HG03025 (cell line): ENCODE data around the gene MNX1.

Experiments
- ATAC-seq: cut with Tn5 transposase; IDR thresholded peaks from one replicate; pipeline ENCODE4 v1.9.1; 2021; ENCODE audit warnings: mild to moderate bottlenecking, moderate library complexity; ENCODE audit not compliant: unreplicated experiment, low FRiP score

The MNX1 gene

DNA sequence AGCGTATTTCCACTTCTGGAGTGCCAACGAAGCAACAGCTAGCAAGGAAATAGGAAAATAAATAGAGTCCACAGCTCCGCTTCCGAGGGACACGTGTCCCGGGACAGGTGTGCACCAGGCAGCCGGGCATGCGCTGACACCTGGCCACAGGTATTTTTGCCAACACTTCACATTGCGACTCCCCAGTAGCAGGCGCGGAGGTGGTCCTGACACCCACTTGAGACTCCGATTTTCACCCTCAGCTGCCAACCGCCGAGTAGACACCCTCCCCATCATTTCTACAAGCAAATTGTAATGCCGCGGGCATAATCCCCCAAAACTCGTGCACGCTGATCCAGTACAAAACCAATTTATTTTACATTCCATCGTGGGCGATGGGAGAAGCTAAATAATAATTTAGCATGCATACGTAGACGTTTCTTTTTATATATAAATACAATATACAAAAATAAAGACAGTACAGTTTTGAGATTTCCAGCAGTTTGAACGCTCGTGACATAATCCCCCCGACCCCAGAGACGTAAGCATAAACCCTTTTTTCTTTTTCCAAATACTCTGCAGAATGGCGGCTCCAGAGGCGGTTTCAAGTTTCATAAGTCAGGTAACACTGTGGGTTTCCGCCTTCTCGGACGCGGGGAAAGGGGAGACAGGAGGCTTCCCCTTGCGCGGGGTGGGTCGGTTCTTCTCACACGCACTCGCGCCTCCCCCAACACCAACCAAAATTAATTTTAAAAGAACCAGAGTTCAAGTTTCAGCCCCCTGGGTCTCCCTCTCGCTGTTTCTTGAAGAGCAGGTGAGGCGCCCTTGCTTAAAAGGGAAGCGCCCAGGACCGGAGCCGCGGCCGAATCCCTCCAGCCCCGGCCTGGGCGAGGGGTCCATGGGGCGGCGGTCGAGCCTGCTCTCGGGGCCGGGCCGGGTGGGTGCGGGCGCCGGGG lies 5.7 kb downstream of the MNX1 start:
- ATAC-seq, result no peak

DNA sequence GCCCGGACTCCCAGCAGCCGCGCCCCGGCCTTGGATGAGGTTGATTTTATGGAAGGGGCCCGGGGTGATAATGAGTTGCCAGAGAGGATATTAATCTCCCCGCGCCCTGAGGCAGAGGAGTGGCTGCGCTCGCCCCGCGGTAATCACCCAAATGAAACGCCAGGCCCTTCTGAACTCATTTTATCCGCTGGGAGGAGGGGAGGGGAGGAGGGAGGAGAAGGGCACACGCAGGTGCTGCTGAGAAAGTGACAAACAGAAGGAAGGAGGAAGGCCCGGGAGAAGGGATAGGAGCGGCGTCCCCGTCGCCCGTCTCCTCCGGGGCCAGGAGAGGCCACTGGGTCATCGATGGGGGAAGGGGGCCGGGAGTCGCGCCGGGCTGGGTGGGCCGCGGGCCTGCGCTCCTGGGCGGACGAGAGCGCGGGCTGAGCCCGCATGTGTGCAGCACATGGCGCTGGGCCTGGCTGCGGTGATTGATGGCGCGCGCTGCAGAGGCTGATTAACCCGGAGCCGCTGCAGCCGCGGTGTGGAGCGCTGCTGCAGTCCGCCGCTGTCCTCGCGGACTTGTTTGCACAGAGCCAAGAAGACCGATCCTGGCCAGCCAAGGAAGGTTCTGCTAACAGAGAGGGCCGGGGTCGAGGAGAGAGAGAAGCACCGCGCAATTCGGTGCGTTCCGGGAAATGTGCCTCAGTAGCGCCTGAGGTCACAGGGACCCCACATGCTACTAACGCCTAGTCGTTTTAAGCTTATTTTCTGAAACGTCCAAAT lies 6.5 kb downstream of the MNX1 start:
- ATAC-seq, result no peak

DNA sequence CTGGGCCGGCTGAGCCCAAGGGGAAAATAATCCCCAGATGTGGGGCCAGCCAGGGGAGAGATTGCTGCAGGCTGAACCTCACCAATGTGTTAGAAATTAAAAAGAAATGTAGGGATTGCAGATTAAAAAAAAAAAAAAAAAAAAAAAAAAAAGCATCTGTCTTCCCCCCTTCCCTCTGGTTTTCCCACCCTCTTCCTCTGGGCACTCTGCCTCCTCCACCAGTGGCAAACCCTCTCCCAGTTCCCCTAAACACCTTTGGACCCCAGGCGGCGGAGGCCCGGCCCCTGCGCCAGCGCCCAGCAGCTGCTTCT lies 7.1 kb downstream of the MNX1 start:
- no peak for ATAC-seq

DNA sequence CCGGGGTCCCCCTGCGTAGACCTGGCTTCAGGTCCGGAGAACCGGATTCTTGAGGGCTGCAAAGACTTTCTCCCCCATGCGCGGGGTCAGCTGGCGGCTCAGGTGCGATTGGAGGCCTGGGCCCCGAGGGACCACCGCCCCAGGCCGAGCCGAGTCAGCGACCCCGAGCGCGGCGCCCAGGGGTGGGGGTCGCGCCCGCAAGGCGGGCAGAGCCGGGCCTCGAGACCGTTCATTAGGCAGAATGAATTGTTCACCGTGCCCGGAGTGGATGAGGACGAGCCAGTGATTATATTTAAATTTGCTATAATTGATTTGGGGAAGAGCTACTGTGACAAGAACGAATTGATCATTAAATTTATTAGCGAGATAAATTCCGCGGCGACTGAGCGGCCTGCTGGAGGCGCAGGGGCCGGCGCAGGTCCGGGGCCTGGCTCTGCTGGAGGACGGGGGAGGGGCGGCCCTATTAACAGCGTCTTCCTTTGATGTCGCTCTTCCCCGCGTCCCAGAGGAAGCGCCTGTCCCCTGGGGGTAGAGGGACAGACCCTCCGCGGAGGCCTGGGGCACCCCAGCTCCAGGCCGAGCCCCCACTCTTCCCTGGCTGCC lies 7.5 kb downstream of the MNX1 start:
- ATAC-seq, result no peak

DNA sequence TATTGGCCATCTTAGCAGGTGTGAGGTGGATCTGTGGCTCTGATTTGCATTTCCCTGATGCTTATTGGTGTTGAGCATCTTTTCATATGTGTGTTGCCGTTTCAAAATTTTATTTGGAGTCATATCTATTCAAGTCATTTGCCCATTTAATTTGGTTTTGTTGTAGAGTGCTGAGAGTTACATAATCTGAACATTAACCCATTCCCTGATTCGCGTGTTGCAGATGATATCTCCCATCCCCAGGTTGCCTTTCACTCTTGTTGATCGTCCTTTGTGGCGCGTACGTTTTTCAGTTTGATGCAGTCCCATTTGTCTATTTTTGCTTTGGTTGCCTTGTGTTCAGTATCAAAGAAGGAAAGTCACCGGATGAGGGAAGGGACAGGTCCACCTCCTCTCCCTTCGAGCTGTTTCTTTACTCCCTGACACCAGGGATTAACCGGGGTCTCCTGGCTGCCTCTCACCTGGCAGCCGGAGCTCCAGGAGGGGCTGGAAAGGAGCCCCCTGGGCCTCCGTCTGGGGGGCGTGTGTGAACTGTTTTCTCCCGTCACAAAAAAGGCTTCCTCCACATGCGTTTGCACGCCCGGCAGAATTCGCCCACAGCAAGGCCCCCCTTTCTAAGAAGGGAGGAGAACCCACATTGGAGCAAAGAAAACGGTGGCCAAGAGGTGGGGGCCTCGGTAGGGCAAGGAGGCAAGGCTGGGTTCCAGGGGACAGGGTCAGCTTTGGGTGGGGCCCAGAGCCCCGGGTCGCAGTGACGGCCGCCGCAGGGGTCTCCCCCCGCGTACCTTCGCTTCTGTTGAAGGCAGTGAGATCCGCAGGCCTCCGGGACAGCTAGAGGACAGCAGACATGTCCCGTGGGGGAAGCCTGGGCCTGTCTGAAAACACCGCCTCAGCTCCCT lies 8.3 kb downstream of the MNX1 start:
- no peak for ATAC-seq

DNA sequence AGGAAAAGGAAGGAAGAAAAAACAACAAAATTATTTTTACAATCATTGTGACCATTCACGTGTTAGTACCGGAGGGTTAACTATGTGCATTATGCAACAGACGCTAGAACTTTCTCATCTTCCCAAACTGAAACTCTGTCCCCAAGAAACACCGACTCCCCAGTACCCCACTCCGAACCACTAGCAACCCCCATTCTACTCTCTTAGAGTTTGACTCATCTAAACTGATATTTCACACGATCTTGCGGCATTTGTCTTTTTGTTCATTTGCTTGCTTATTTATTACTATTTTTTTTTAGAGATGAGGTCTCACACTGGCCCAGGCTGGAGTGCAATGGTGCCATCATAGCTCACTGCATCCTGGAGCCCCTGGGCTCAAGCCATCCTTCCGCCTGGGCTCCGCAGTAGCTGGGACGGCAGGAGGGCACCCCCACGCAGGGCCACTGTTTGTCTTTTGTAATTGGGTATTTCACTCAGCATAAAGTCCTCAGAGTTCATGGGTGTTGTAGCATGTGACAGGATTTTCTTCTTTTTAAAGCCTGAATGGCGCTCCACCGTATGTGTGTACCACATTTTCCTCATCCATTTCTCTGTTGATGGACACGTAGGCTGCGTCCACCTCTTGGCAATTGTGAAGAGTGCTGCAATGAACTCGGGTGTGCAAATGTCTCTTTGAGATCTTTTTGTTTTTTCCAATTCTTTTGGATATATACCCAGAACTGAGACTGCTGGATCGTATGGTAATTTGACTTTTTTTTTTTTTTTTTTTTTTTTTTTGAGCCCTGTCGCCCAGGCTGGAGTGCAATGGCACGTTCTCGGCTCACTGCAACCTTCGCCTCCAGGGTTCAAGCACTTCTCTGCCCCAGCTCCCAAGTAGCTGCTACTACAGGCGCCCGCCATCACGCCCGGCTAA lies 9.5 kb downstream of the MNX1 start:
- no peak for ATAC-seq

DNA sequence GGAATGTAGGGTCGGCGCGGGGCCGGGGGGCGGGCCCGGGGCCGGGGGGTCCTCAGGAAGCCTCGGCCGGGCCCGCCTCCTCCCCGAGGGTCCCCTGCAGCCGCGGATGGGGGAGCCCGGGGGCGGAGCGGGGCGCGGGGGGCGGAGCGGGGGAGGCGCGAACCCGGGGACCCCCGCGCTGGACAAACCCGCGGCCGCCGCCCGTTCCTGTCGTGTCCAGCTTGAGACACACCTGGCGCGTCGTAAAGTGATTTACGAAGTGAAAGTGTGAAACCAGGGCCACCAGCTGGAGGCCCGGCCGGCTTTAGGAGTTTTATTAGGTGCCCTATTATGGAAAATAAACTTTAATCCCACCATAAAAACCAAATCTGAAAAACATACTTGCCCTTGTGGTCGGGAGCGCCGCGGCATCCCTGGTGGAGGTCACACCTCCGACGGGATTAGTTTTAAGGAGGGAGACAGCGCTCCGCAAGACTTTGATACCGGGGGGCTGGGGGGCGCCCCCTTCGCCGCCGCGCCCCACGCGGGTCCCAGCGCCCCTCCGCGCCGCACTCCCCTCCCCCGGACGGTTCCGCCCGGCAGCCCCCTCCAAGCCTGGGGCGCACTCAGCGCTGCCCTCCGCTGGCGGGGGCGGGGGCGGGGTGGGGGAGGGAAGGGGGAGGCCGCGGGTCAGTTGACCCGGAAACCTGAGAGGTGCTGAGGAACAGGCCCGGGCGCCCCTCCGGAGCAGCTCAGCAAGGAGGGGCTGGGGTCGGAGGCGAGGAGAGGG lies 10.3 kb downstream of the MNX1 start:
- no peak for ATAC-seq

DNA sequence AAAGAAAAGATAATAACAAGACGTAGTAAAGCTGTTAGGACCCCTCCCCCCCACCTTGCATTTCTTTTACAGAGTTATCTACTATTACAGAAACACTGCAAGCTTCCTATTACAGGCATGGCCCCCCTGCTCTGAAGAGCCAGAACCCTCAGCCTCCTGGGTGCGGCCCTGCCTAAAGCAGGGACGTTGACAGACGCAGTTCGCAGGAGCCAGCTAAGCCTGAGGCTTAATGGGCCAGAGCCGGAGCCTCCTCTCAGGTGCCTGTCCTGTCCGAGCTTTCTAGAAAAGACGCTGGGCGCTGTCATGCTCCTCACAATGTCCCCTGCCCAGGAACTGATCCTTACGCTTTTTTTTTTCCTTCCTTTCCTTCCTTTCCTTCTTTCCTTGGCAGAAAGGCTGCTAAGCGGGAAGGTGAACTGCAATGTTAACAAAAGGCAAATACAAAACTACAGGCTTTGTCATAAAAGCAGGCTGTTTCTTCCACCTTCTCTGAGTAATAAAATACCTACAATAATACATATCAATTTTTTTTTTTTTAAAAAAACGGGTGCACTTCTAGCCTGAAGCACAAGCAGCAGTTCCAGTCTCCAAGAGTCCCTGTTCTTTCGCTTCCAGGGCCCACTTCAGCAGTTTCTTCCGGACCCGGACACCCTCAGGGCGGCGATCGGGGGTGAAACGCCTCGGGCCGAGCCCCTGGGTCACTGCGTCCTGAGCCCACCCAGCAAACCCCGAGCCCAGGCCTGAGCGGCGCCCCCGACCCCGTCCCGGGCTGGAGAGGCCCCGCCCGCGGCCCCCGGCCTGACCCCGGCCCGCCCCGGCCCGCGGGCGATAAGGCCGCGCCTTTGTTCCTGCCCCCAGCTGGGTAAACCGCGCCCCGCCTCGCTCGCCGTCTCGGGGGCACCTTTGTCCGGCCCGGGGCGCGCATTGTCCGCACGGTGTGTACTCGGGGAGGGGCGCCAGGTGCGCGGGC lies 11.2 kb downstream of the MNX1 start:
- ATAC-seq, result no peak

DNA sequence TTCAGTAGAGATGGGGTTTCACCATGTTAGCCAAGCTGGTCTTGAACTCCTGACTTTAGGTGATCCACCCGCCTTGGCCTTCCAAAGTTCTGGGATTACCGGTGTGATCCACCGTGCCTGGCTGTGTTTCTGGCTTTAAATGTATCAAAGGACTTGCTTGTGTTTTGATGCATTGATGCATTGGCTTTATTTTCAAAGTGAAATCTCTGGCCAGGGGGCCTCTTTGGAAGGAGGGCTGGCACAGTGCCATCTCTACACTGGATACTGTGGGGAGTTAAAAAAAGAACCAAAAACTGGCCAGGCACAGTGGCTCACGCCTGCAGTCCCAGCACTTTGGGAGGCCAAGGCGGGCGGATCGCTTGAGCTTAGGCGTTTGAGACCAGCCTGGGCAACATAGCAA lies 16.0 kb downstream of the MNX1 start:
- no peak for ATAC-seq

DNA sequence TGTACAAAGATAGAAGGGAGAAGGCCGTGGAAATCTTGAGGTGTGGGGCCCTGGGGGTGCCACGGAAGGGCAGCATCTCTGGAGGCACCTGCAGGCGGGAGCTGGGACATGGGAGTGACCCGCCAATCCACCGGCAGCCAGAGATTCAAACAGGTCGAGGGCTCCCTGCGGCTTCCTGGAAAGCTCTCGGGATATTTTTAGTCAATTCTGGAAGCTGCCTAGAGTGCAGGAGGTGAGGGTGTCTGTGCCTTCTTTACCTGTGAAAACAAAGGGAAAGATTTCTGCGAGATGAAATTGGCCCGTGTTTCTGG lies 16.6 kb downstream of the MNX1 start:
- no peak for ATAC-seq

DNA sequence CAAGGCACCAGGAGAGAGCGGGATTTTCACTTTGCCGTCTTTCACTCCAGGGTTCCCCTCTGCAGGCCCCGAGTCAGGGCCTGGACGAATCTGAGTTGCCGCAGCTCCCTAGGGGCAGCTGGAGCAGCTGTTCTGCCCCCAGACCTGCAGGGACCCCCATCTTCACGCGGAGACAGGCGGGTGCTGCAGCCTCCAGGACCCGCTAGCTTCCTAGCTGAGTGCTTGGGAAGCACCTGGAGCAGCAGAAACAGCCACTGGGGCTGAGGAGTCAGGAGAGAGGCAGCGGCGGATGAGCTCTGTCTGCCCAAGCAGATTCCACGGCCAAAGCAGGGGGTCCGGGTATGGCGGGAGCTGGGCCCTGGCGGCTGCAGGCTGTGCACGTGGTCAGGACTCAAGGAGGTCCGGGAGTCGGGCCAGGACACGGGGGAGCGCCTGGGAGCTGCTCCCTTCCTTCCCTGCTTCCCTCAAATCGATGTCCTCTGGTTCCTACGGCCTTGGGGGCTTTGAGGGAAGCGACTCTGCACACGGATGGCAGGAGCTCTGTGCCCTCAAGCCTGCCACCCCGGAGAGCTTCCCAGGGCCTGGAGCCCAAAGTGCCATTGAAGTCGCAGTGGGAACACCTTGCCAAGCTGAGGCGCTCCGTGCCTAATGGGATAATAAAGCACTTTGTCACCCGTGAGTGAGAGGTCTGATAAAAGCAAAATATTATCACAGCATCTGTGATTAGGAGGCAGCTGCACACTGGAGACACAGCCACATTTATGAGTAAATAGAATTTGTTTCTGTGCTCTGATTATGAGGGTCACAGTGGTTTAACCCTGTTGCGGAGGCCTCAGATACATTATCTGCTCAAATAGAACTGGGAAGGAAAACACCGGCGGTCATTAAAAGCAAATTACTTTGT lies 17.2 kb downstream of the MNX1 start:
- ATAC-seq, result no peak

DNA sequence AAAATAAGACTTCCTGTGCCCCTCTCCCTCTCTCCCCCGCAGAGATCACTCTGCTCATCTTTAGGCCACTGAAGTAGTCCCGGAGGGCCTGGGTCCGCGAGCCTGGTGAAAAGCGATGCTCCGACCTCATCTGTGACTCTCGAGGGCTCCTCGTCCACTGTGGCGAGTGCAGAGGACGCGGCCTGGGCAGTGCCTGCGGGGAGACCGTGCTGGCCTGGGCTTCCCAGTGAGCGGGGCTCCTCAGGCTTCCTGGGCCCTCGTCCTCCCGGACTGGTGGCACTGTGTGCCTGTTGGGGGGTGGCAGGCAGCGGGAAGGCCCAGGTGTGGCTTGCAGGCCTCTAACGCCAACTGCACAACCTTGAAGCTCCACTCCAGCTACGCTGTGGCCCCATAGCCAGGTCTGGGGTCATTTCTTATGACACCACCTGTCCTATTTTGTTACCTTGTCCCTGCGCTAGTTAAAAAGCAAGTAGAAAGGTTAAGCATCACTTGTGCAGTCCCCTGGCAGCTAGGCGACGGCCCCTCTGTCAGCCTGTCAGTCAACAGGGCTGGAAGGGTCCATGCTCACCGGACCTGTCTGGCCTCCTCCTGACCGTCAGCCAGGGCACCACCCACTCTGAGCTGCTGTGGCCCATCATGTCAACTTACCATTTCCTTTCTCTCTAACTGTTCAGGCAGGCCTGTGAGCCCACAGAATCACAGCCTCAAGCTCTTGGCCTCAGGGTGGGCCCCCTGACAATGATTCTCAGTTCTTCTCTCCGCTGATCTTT lies 20.5 kb downstream of the MNX1 start:
- ATAC-seq, result no peak

DNA sequence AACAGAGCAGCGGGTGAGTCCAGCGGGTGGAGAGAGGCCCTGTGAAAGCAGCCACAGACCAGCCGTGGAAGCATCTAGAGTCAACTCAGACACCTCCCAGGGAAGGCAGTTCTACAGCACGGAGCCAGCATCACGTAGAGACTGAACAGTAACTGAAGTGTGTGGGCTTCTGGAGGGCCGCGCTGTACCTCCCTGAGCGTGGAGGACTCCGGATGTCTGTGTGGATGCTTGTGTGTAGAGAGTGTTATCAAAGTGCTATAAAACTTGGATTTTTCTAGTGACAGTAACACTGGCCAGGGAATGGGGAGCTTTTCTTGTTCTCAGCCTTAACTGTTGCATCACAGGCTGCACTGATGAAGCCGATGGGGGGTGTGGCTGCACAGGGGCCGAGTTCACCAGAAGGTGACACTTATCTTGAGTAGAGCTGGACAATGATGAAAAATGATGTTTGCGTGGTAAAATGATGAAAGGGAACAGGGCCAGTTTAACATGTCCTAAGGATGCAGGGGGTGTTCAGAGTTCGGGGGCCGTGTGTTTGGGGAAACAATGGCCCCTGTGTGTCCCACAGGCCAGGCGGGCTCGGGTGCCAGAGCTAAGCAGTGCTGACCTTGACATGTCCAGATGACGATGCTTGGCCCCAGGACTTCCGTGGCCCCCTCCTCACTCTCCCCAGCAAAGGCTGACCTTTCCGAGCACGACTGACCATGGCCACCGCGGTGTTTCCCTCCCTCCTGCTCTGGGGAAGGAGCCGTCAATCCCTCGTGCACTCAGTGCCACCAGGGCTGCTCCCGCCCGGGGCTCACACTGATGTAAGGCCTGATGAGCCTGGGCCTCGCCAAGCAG lies 21.9 kb downstream of the MNX1 start:
- no peak for ATAC-seq

DNA sequence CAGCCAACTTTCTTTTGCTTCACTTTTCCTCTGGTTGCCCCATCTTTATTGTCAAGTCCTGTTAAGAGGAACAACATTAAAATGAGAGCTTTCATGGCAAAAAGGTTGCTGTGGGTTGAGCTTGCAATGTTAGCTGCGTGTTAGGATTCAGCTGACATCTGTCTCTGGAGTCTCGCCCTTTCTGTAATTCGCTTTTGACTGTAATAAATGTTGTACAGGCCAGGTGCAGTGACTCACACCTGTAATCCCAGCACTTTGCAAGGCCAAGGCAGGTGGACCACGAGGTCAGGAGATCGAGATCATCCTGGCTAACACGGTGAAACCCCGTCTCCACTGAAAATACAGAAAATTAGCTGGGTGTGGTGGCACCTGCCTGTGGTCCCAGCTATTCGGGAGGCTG lies 24.1 kb downstream of the MNX1 start:
- no peak for ATAC-seq
